OCI-LY7 (cell line): ENCODE measurements around the gene LRRC8D. TPM values are rescaled to one million over a fixed set of nuclear protein-coding genes. Genes with fewer than 3 reads are reported as not detected.

Source experiments
- BruUV-seq: library from RNA; stranded (reverse); fragments of 400-500 nt; replicated peaks from 2 replicates; lab custom pipeline; 2021; lab: Mats Ljungman, UMichigan
- CTCF ChIA-PET: fragments of 300-600 bp; sonication (Branson Sonifier 250); formaldehyde crosslinking; loops from one replicate; lab custom pipeline; 2022; ENCODE audit warnings: antibody characterized with exemption; ENCODE audit not compliant: unreplicated experiment; lab: Charles Lee
- POLR2A ChIA-PET: fragments of 300-600 bp; sonication (Branson Sonifier 250); formaldehyde crosslinking; loops from one replicate; lab custom pipeline; 2022; ENCODE audit warnings: antibody characterized with exemption; lab: Charles Lee
- DNase-seq: peaks from one replicate; pipeline ENCODE4 v3.0.0-alpha.2; 2015; ENCODE audit warnings: low spot score
- H2AFZ ChIP-seq: fragments of 200-600 bp; sonication (generic), shearing (Covaris generic); 2 replicates; pipeline ENCODE4 v1.6.1; 2014; ENCODE audit warnings: mild to moderate bottlenecking, antibody characterized with exemption, low read length, moderate library complexity
- H3K27ac ChIP-seq: fragments of 200-600 bp; sonication (generic); 2 replicates; pipeline ENCODE4 v1.5.1; 2014; ENCODE audit warnings: mixed run types, low read depth, mild to moderate bottlenecking, moderate library complexity, low read length, inconsistent platforms; ENCODE audit not compliant: poor library complexity, severe bottlenecking
- H3K36me3 ChIP-seq: fragments of 200-600 bp; sonication (generic); 2 replicates; pipeline ENCODE4 v1.6.1; 2014; ENCODE audit warnings: mild to moderate bottlenecking, antibody characterized with exemption, low read length, moderate library complexity, mixed read lengths; ENCODE audit not compliant: insufficient read depth
- H3K4me1 ChIP-seq: fragments of 200-600 bp; sonication (generic); 2 replicates; pipeline ENCODE4 v1.5.1; 2014; ENCODE audit warnings: mild to moderate bottlenecking, low read length; ENCODE audit not compliant: insufficient read depth, poor library complexity, severe bottlenecking
- H3K4me2 ChIP-seq: fragments of 200-600 bp; sonication (generic); 2 replicates; pipeline ENCODE4 v1.6.1; 2014; ENCODE audit warnings: mild to moderate bottlenecking, low read length
- H3K4me3 ChIP-seq: fragments of 200-600 bp; sonication (generic); 2 replicates; pipeline ENCODE4 v1.5.1; 2014; ENCODE audit warnings: mild to moderate bottlenecking, low read depth, low read length; ENCODE audit not compliant: poor library complexity, severe bottlenecking
- H3K79me2 ChIP-seq: fragments of 200-600 bp; sonication (generic); 2 replicates; pipeline ENCODE4 v1.6.1; 2016; ENCODE audit warnings: low read depth, mild to moderate bottlenecking, low read length, moderate library complexity, mixed read lengths; ENCODE audit not compliant: insufficient read depth
- H3K9me2 ChIP-seq: fragments of 200-600 bp; sonication (generic); 2 replicates; pipeline ENCODE4 v1.6.1; 2016; ENCODE audit warnings: mild to moderate bottlenecking, low read length, mixed read lengths; ENCODE audit not compliant: insufficient read depth
- H3K9me3 ChIP-seq: fragments of 200-600 bp; sonication (generic); 2 replicates; pipeline ENCODE4 v1.6.1; 2014; ENCODE audit warnings: mild to moderate bottlenecking, mixed run types, low read length, mixed read lengths
- H4K20me1 ChIP-seq: fragments of 200-600 bp; sonication (generic); 2 replicates; pipeline ENCODE4 v1.6.1; 2014; ENCODE audit warnings: mild to moderate bottlenecking, antibody characterized with exemption, low read length, moderate library complexity, mixed read lengths; ENCODE audit not compliant: insufficient read depth
- EZH2phosphoT487 ChIP-seq: fragments of 200-600 bp; sonication (generic); IDR thresholded peaks from 2 replicates; pipeline ENCODE4 v1.6.1; 2018; ENCODE audit warnings: low read depth, borderline replicate concordance, mild to moderate bottlenecking, mixed run types, antibody characterized with exemption, low read length, moderate library complexity, mixed read lengths
- intact Hi-C: fragments of 100-400 bp; cut with micrococcal nuclease; formaldehyde crosslinking; loops from one replicate; pipeline ENCODE4 v1.10.0; 2022; ENCODE audit not compliant: unreplicated experiment
- total RNA-seq, 2 experiments: library from RNA; depleted of rRNA in 1 of 2; stranded (reverse); fragments of >200 nt in 1 of 2; shearing (Covaris generic) in 1 of 2; gene quantifications; 2 replicates each; pipeline ENCODE4 v1.2.3, GENCODE V29; 2014 to 2022
- TF ChIP-seq, protein P1 (sequence below): fragments of 200-600 bp; sonication (generic); conservative IDR thresholded peaks from 2 replicates; pipeline ENCODE4 v1.5.1; 2014; ENCODE audit warnings: mild to moderate bottlenecking, antibody characterized with exemption, low read length, moderate library complexity, mixed read lengths

The LRRC8D gene
- total RNA-seq, 2 experiments from 2014 or later = 23.8 to 37.1 TPM

DNA sequence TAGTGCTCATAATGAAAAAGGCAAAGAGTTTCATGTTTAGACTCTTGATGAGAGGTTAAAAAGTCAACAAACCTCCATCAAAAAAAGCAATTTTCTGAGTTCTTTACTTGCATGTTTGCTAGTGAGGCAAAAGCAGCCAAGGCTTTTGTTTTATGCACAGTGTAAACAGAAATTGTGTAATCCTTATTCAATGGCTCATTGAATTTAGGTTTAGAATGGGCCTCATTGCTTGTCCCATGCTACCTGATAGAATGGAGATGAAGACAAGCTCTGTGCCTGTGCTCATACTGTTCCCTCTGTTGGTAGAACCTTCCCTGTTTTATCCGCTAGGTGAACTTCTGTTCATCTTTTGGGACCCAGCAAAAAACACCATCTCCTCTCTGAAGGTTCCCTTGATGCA is 10.0 kb upstream of the LRRC8D start:
- Histone ChIP-seq H3K9me3 (no peaks in the 10 kb centered on the region), H3K9me2 (no peaks in the 10 kb centered on the region), H4K20me1 (no peaks in the 10 kb centered on the region), H3K4me3 (no peak overlapping the region), H3K4me1 (no peaks in the 10 kb centered on the region), H3K79me2 (no peaks in the 10 kb centered on the region), H2AFZ (no peak overlapping the region), H3K36me3 (no peaks in the 10 kb centered on the region), H3K27ac (no peak overlapping the region), H3K4me2 (no peak overlapping the region)
- ChIA-PET CTCF (no interaction called here), POLR2A (interaction anchor here (0.5 to 2.4 kb wide), 2 partner anchors 11 to 183 kb away, joined by 4 to 8 read pairs; no protein-coding TSS in a partner anchor)
- no TSS peak for BruUV-seq
- intact Hi-C loops = no loop called here
- no peak for TF ChIP-seq EZH2phosphoT487
- TF ChIP-seq, protein P1, sequence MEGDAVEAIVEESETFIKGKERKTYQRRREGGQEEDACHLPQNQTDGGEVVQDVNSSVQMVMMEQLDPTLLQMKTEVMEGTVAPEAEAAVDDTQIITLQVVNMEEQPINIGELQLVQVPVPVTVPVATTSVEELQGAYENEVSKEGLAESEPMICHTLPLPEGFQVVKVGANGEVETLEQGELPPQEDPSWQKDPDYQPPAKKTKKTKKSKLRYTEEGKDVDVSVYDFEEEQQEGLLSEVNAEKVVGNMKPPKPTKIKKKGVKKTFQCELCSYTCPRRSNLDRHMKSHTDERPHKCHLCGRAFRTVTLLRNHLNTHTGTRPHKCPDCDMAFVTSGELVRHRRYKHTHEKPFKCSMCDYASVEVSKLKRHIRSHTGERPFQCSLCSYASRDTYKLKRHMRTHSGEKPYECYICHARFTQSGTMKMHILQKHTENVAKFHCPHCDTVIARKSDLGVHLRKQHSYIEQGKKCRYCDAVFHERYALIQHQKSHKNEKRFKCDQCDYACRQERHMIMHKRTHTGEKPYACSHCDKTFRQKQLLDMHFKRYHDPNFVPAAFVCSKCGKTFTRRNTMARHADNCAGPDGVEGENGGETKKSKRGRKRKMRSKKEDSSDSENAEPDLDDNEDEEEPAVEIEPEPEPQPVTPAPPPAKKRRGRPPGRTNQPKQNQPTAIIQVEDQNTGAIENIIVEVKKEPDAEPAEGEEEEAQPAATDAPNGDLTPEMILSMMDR = no peak
- no peak for DNase-seq

GRCh38 chr1:89812992-89813391 is 7.8 kb upstream of the LRRC8D start:
- no peaks in the 10 kb centered on the region for H3K9me2 ChIP-seq
- TF ChIP-seq, protein P1 = no peak
- no peak for TF ChIP-seq EZH2phosphoT487
- no TSS peak for BruUV-seq
- CTCF ChIA-PET = no interaction called here
- H3K4me3 ChIP-seq = no peak overlapping the region
- no peaks in the 10 kb centered on the region for H3K9me3 ChIP-seq
- intact Hi-C loops = no loop called here
- POLR2A ChIA-PET = interaction anchor here (0.6 to 2.4 kb wide), 2 partner anchors 9 to 261 kb away, joined by 3 to 8 read pairs; no protein-coding TSS in a partner anchor
- H2AFZ ChIP-seq = no peak overlapping the region
- no peak for DNase-seq
- H3K4me1 ChIP-seq = no peaks in the 10 kb centered on the region
- H3K36me3 ChIP-seq = no peaks in the 10 kb centered on the region
- H3K4me2 ChIP-seq = no peak overlapping the region
- no peak overlapping the region for H3K27ac ChIP-seq
- H4K20me1 ChIP-seq = no peaks in the 10 kb centered on the region
- no peaks in the 10 kb centered on the region for H3K79me2 ChIP-seq

DNA sequence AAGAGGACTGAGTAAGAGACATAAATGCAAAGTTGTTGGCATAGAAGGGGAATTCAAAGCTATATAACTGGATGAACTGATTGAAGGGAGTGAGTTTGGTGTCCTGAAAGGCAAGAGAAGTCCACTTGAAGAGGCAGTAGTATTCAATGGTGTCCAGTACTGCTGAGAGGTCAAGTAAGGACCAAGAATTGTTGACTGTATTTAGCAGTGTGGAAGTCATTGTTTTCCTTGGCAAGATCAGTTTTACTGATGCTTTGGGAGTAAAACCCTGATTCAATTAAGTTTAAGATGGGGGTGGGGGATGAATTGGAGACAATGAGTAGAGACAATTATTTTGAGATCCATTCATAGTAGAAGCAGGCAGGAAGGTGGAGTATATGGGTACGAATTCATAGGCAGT is 5.8 kb upstream of the LRRC8D start:
- ChIA-PET CTCF (no interaction called here), POLR2A (interaction anchor here (0.6 kb wide), 1 partner anchor 116 kb away, joined by 4 read pairs; no protein-coding TSS in a partner anchor)
- DNase-seq = no peak
- H3K79me2 ChIP-seq = peaks cover 12% of the 10 kb centered on the region; the same call in 1 of the 2 replicates
- H3K9me2 ChIP-seq = no peaks in the 10 kb centered on the region
- no peak overlapping the region for H3K4me2 ChIP-seq
- intact Hi-C loops = no loop called here
- no peak overlapping the region for H3K4me3 ChIP-seq
- no peak overlapping the region for H2AFZ ChIP-seq
- H3K27ac ChIP-seq = no peak overlapping the region
- no peaks in the 10 kb centered on the region for H3K9me3 ChIP-seq
- no peak for TF ChIP-seq EZH2phosphoT487
- TF ChIP-seq, protein P1 = no peak
- no peaks in the 10 kb centered on the region for H4K20me1 ChIP-seq
- H3K36me3 ChIP-seq = no peaks in the 10 kb centered on the region
- H3K4me1 ChIP-seq = peaks cover 8% of the 10 kb centered on the region
- no TSS peak for BruUV-seq
